ENCODE measurements around the gene RHBDD3.

RHBDD3 gene

DNA sequence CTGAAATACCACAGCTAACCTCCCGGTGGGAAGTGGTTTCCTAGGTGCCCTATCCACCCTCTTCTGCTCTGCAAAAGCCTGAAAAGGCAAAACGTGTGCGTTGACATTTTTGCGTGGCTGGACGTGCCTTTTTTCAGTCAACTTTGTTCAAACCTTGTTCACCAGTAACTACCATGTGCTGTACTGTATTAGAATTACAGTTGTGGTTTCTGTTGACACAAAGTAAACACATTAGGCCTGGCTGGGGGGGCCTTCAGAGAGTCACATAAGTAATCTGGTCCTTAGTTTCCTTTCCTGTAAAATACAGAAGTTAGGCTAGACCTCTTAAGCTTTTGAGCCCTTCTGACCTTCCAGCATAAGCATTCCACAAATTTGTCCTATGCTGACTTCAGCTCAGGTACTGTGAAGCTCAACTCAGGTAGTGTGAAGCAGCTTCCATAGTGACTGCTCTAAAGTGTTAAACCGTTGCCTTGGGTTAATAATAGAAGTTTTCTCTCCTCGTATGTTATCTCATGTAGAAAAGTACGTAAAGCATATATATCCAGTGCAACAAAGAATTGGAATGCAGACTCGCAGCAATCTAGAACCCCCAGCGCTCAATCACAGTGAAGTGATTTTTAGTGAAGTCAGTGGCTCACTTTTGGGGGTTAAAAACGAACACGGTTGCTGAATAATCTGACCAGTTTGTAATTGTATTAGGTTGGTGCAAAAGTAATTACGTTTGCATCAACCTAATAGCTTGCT lies 2.1 kb upstream of the RHBDD3 start:
- peak overlapping the region; percentile 95 for H3K4me3 ChIP-seq (ENCODE audit: low read depth, low read length)
- TF ChIP-seq, protein P1, sequence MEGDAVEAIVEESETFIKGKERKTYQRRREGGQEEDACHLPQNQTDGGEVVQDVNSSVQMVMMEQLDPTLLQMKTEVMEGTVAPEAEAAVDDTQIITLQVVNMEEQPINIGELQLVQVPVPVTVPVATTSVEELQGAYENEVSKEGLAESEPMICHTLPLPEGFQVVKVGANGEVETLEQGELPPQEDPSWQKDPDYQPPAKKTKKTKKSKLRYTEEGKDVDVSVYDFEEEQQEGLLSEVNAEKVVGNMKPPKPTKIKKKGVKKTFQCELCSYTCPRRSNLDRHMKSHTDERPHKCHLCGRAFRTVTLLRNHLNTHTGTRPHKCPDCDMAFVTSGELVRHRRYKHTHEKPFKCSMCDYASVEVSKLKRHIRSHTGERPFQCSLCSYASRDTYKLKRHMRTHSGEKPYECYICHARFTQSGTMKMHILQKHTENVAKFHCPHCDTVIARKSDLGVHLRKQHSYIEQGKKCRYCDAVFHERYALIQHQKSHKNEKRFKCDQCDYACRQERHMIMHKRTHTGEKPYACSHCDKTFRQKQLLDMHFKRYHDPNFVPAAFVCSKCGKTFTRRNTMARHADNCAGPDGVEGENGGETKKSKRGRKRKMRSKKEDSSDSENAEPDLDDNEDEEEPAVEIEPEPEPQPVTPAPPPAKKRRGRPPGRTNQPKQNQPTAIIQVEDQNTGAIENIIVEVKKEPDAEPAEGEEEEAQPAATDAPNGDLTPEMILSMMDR (IDR thresholded peaks at IDR 0.05; ENCODE audit: low read depth, low read length) = no peak
- peak; percentile 31 for DNase-seq (ENCODE audit: low read depth, low spot score)
- in situ Hi-C loops (cut with HindIII; ENCODE audit: low sequenced_read_pairs) = no loop called here

DNA sequence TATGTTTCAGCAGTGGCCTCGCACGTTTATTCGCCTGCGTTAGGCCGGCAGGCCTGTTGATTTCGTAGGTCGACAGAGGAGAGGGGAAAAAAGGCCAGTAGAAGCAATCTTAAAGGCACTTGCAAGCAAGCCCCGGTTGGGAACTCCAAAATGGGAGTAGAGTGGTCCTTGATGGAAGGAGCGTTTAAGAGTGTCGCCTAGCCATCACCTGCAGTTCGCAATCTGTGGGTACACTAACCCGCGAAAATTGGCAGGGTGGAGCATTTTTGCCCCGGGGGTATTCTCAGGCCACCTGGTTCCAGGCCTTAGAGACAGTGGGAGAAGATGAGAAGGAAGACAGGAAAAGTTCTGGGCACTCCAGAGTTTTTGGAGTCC lies 1.4 kb upstream of the RHBDD3 start:
- TF ChIP-seq, protein P1 (IDR thresholded peaks at IDR 0.05; ENCODE audit: low read depth, low read length) = no peak

DNA sequence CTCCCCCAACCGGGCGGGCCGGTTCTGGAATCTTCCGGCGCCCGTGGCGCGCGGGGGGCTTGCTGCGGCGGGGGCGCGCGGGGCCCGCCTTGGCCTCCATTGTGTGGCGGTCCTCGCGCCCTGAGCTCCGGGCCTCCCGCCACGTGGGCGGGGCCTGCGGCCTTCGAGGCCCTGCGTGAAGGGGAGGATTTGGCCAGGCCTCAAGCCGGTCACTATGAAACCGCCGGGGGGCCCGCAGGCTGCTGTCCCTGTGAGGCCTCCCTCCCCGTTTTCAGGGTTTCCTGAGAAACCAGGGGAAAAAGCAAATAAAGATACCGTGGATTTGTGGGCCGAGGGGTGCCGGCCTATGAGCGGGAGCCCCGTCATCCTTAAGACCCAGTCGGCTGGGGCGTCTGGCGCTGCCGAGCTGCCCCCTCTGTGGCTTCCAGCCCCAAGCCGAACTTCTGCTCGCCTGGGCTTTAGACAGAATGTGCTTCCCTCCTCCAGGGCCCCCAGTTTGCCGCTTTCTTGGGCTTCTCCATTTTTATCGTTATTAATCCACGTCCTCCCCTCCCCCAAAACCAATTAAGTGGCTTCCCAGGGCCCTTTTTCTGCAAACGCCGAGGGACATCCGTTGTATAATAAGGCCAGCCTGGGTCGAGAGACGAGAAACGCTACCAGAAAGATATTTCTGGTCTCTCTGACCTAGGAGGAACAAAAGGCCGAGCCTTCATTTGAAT lies 889 bp upstream of the RHBDD3 start:
- H3K4me3 ChIP-seq (ENCODE audit: low read depth, low read length) = peak overlapping the region; percentile 95
- in situ Hi-C loops (cut with HindIII; ENCODE audit: low sequenced_read_pairs) = no loop called here
- peak; percentile 82 for DNase-seq (ENCODE audit: low read depth, low spot score)
- TF ChIP-seq, protein P1 (IDR thresholded peaks at IDR 0.05; ENCODE audit: low read depth, low read length) = no peak

More for the DNA sequence above, 1.4 kb upstream of the RHBDD3 start:
- no peak for DNase-seq (ENCODE audit: low read depth, low spot score)
- peak overlapping the region; percentile 95 for H3K4me3 ChIP-seq (ENCODE audit: low read depth, low read length)
- in situ Hi-C loops (cut with HindIII; ENCODE audit: low sequenced_read_pairs) = no loop called here

DNA sequence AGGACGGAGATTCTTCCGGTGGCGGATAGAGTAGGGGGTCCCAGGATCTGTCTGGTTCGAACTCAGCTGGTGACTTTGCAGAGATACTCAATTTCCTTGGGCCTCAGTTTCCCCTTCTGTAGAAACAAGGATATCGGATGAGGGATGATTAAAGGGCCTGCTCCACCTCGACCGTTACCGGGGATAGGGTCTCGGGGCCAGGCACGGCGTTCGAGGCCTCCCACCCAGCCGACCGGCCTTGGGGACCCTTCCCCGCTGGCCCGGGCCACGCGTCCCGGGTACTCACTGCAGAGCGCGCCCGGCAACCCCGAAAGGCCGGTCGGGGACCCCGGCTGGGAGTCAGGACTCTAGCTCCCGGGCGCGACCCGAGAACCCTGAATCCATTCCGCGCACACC lies 321 bp downstream of the RHBDD3 start:
- TF ChIP-seq, protein P1 (IDR thresholded peaks at IDR 0.05; ENCODE audit: low read depth, low read length) = no peak
- peak overlapping the region; percentile 95 for H3K4me3 ChIP-seq (ENCODE audit: low read depth, low read length)
- no peak for DNase-seq (ENCODE audit: low read depth, low spot score)
- in situ Hi-C loops (cut with HindIII; ENCODE audit: low sequenced_read_pairs) = no loop called here

DNA sequence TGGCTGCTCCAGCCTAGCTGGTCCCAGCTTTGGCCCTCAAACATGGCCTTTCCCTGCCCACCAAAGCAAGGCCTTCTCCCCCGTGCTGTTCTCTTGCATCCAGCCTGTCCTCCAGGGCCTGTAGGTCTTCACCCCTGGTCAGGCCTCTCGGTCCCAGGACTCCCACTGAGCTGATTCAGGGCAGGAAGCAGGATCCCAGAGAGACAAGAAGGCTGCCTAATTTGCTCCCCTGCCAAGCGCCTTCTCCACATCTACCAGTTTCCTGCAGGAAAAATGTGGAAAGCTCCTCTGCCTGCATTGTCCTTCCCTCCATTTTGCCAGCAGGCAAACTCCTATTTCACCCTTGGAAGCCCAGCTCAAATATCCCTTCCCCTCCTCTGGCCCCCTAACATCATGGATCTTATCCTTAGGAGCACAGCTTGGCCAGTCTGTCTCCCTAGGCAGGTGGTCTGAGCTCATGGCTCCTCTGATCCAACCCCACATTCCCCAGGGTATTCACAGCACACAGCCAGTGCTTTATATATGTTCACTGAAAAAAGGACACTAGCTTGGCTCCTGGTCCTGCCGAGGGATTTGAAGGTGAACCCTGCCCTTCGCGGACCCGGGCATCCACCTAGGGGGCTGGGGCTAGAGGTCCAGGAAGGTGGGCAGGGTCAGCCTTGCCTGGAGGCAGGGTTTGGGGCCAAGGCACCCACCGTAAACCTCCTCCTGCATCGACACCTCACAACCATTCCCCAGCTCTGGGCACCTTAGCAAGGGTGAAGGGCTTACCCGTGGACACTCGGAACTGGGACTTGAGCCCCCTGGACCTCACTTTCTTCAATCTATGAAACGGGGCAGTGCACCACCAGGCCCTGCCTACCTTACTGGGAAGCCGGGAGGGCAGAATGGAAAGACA lies 968 bp downstream of the RHBDD3 start:
- in situ Hi-C loops (cut with HindIII; ENCODE audit: low sequenced_read_pairs) = no loop called here
- DNase-seq (ENCODE audit: low read depth, low spot score) = peak; percentile 9
- peak overlapping the region; percentile 95 for H3K4me3 ChIP-seq (ENCODE audit: low read depth, low read length)
- TF ChIP-seq, protein P1 (IDR thresholded peaks at IDR 0.05; ENCODE audit: low read depth, low read length) = no peak

DNA sequence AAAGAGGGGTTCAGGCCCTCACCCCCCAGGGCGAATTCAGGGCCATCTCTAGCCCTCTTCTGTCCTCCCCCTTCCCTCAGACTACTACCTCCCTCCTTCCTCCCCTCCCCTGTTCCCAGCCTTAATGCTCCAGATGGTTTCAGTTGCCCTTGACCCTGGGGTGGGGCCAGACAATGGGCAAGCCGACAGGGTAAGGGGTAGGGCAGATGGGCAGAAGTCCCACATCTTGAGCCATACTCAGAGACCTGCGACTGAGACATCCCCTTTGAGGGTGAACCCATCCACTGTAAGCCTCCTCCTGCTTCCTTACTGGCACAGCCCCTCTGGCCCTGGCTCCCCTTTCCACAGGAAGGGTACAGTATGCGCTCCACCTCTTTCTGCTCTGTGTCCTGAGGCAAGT lies 1.9 kb downstream of the RHBDD3 start:
- no peak overlapping the region for H3K4me3 ChIP-seq (ENCODE audit: low read depth, low read length)
- in situ Hi-C loops (cut with HindIII; ENCODE audit: low sequenced_read_pairs) = no loop called here
- DNase-seq (ENCODE audit: low read depth, low spot score) = no peak
- TF ChIP-seq, protein P1 (IDR thresholded peaks at IDR 0.05; ENCODE audit: low read depth, low read length) = no peak
